SU-DHL-6 (cell line): ENCODE measurements around the gene CIT.

Experiments
- H2AFZ ChIP-seq: fragments of 200-600 bp; sonication (generic); 2 replicates; pipeline ENCODE4 v1.6.1; 2014; ENCODE audit warnings: low read depth, mild to moderate bottlenecking, moderate library complexity, mixed read lengths, antibody characterized with exemption, low read length; ENCODE audit not compliant: severe bottlenecking
- H3F3A ChIP-seq: fragments of 200-600 bp; shearing (Covaris generic); 2 replicates; pipeline ENCODE4 v1.6.0; 2016; ENCODE audit warnings: antibody characterized with exemption, mild to moderate bottlenecking; ENCODE audit not compliant: insufficient read depth
- H3K27ac ChIP-seq: fragments of 200-600 bp; sonication (generic); 2 replicates; pipeline ENCODE4 v1.5.1; 2016; ENCODE audit warnings: low read depth, mild to moderate bottlenecking, low read length, moderate library complexity, mixed read lengths
- H3K27me3 ChIP-seq: fragments of 200-600 bp; sonication (generic), shearing (Covaris generic); 2 replicates; pipeline ENCODE4 v1.6.0; 2014; ENCODE audit warnings: mild to moderate bottlenecking, low read length
- H3K36me3 ChIP-seq: fragments of 200-600 bp; sonication (generic); 2 replicates; pipeline ENCODE4 v1.6.1; 2014; ENCODE audit warnings: mild to moderate bottlenecking, low read length, mixed read lengths
- H3K4me2 ChIP-seq: fragments of 300-600, 200-600 bp; shearing (Covaris generic), sonication (generic); 2 replicates; pipeline ENCODE4 v1.6.0; 2014; ENCODE audit warnings: low read length, low read depth, mild to moderate bottlenecking; ENCODE audit not compliant: poor library complexity, severe bottlenecking
- H3K4me3 ChIP-seq: fragments of 200-600 bp; sonication (generic); 2 replicates; pipeline ENCODE4 v1.5.1; 2014; ENCODE audit warnings: antibody characterized with exemption, low read length, mild to moderate bottlenecking, mixed read lengths; ENCODE audit not compliant: insufficient read depth, poor library complexity, severe bottlenecking
- H3K79me2 ChIP-seq: fragments of 200-600 bp; sonication (generic); 2 replicates; pipeline ENCODE4 v1.6.1; 2014; ENCODE audit warnings: mild to moderate bottlenecking, low read length, moderate library complexity; ENCODE audit not compliant: insufficient read depth
- H3K9ac ChIP-seq: fragments of 200-600 bp; sonication (generic); 2 replicates; pipeline ENCODE4 v1.7.0; 2014; ENCODE audit warnings: mild to moderate bottlenecking, low read length
- H3K9me2 ChIP-seq: fragments of 200-600 bp; sonication (generic); replicated peaks from 2 replicates; pipeline ENCODE4 v1.6.1; 2014; ENCODE audit warnings: low read length; ENCODE audit not compliant: insufficient read depth
- H3K9me3 ChIP-seq: fragments of 200-600 bp; sonication (generic); 2 replicates; pipeline ENCODE4 v1.6.1; 2014; ENCODE audit warnings: low read length, mixed read lengths; ENCODE audit not compliant: insufficient read depth
- H4K20me1 ChIP-seq: fragments of 200-600 bp; sonication (generic); 2 replicates; pipeline ENCODE4 v1.6.1; 2014; ENCODE audit warnings: low read depth, mild to moderate bottlenecking, antibody characterized with exemption, low read length, moderate library complexity, mixed read lengths
- EZH2phosphoT487 ChIP-seq: fragments of 200-600 bp; sonication (generic), shearing (Covaris generic); conservative IDR thresholded peaks from 2 replicates; pipeline ENCODE4 v1.6.1; 2018; ENCODE audit warnings: mild to moderate bottlenecking, antibody characterized with exemption, low read length, moderate library complexity, mixed read lengths
- TF ChIP-seq, protein P1 (sequence below): fragments of 200-600 bp; sonication (generic); IDR thresholded peaks from one replicate; pipeline ENCODE4 v1.5.1; 2017; ENCODE audit warnings: antibody characterized with exemption, mild to moderate bottlenecking, low read length, moderate library complexity; ENCODE audit not compliant: insufficient read depth, poor library complexity, severe bottlenecking

The CIT gene

DNA sequence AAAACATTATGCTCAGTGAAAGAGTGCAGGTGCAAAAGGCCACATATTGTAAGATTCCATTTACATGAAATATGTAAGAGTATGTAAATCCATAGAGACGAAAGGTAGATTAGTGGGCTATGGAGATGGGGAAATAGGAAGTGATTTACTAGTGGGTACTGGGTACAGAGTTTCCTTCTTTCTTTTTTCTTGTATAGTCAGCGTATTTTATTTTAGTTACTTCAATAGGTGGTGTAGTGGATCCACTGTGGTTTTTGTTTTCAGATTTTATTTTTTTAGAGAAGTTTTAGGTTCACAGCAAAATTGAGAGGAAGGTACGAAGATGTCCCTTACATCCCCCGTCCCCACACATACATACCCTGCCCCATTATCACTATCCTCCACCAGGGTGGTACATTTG, 6.1 kb upstream of the CIT start:
- Histone ChIP-seq H3K9me2 (no peaks in the 10 kb centered on the region), H3K9me3 (no peaks in the 10 kb centered on the region), H3K36me3 (no peaks in the 10 kb centered on the region)

DNA sequence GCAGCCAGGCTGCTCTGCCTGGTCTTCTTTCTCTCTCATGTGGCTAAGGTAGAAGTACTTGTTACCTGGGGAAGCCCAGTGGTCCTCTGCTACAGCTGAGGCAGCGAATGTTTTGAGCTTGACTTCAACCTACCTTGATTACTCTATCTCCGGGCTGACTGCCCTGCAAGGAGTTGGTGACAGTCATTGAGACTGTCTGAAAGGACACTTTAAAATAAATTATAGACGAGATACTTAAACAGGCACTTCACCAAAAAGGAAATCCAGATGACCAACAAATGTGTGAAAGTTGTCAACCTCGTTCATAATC, 474 bp upstream of the CIT start:
- no peaks in the 10 kb centered on the region for H3K9me2 ChIP-seq
- H3F3A ChIP-seq = no peaks in the 10 kb centered on the region
- peaks cover 15% of the 10 kb centered on the region for H3K79me2 ChIP-seq
- TF ChIP-seq EZH2phosphoT487 = no peak
- TF ChIP-seq, protein P1, sequence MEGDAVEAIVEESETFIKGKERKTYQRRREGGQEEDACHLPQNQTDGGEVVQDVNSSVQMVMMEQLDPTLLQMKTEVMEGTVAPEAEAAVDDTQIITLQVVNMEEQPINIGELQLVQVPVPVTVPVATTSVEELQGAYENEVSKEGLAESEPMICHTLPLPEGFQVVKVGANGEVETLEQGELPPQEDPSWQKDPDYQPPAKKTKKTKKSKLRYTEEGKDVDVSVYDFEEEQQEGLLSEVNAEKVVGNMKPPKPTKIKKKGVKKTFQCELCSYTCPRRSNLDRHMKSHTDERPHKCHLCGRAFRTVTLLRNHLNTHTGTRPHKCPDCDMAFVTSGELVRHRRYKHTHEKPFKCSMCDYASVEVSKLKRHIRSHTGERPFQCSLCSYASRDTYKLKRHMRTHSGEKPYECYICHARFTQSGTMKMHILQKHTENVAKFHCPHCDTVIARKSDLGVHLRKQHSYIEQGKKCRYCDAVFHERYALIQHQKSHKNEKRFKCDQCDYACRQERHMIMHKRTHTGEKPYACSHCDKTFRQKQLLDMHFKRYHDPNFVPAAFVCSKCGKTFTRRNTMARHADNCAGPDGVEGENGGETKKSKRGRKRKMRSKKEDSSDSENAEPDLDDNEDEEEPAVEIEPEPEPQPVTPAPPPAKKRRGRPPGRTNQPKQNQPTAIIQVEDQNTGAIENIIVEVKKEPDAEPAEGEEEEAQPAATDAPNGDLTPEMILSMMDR = no peak
- H4K20me1 ChIP-seq = no peaks in the 10 kb centered on the region
- peak overlapping the region; percentile 83 for H3K9ac ChIP-seq
- H3K36me3 ChIP-seq = no peaks in the 10 kb centered on the region; the same call in 1 of the 2 replicates
- peak overlapping the region; percentile 82 for H3K4me3 ChIP-seq
- H3K9me3 ChIP-seq = no peaks in the 10 kb centered on the region
- H3K27me3 ChIP-seq = no peaks in the 10 kb centered on the region
- H3K27ac ChIP-seq = peak overlapping the region; percentile 27; the same call in 1 of the 2 replicates
- peak overlapping the region; percentile 97 for H2AFZ ChIP-seq
- peak overlapping the region; percentile 65 for H3K4me2 ChIP-seq

More for the DNA sequence above, 6.1 kb upstream of the CIT start:
- Histone ChIP-seq H2AFZ (no peak overlapping the region), H3K79me2 (no peaks in the 10 kb centered on the region), H3K4me2 (no peak overlapping the region), H3F3A (no peaks in the 10 kb centered on the region), H3K27me3 (no peaks in the 10 kb centered on the region), H4K20me1 (no peaks in the 10 kb centered on the region), H3K9ac (no peak overlapping the region), H3K4me3 (no peak overlapping the region), H3K27ac (no peak overlapping the region)
- TF ChIP-seq EZH2phosphoT487 = no peak
- TF ChIP-seq, protein P1 = no peak

DNA sequence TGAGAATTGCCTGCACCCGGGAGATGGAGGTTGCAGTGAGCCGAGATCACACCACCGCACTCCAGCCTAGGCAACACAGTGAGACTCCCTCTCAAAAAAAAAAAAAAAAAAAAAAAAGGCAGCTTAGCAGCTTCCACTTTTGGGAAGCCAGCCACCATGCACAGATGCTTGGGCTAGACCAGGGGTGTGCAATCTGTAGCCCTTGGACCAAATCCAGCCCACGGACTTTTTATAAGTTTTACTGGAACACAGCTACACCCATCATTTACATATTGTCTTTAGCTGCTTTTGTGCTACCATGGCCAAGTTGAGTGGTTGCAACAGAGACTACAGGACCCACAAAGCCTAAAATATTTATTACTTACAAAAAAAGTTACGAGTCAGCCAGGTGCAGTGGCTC, 6.7 kb downstream of the CIT start:
- H4K20me1 ChIP-seq = no peaks in the 10 kb centered on the region
- no peaks in the 10 kb centered on the region; the same call in none of the 2 replicates for H3K79me2 ChIP-seq
- TF ChIP-seq EZH2phosphoT487 = no peak
- TF ChIP-seq, protein P1 = no peak
- H3K9ac ChIP-seq = no peak overlapping the region
- H3K9me2 ChIP-seq = no peaks in the 10 kb centered on the region
- no peak overlapping the region for H3K4me2 ChIP-seq
- H3K4me3 ChIP-seq = no peak overlapping the region
- H3K27me3 ChIP-seq = no peaks in the 10 kb centered on the region
- H3K9me3 ChIP-seq = no peaks in the 10 kb centered on the region
- H3F3A ChIP-seq = no peaks in the 10 kb centered on the region
- no peak overlapping the region for H2AFZ ChIP-seq
- H3K27ac ChIP-seq = no peak overlapping the region
- peaks cover 10% of the 10 kb centered on the region; the same call in 1 of the 2 replicates for H3K36me3 ChIP-seq

DNA sequence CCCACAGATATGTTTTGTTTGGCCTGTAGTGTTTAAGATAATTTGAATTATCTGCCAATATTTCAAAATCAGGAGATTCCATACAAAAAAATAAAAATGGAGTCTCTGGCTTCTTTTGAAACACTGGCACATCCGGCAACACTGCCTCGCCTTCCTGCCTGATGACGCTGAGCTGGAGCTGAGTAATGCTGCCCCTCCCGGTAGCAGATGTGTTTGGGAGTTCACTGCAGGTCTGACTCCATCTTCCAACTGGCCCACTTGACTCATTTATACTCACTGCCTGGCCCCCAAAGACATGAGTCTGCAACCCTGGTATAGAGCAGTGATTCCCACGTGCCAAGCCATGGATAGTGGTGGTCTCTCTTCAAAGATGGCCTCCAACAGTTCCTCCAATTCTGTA, 7.4 kb downstream of the CIT start:
- Histone ChIP-seq H3K9me3 (no peaks in the 10 kb centered on the region), H3K4me2 (no peak overlapping the region), H3K9ac (no peak overlapping the region), H3K36me3 (peaks cover 12% of the 10 kb centered on the region; the same call in 1 of the 2 replicates), H4K20me1 (no peaks in the 10 kb centered on the region), H3K4me3 (no peak overlapping the region), H3K79me2 (no peaks in the 10 kb centered on the region; the same call in 1 of the 2 replicates), H3K27ac (no peak overlapping the region), H2AFZ (no peak overlapping the region), H3F3A (no peaks in the 10 kb centered on the region), H3K9me2 (no peaks in the 10 kb centered on the region), H3K27me3 (no peaks in the 10 kb centered on the region)
- TF ChIP-seq EZH2phosphoT487 = no peak
- TF ChIP-seq, protein P1 = no peak
